ENCODE measurements around the gene TF.

TF gene

GRCh38 chr3:133763797-133764683, 17.8 kb downstream of the TF start:
- no peak for TF ChIP-seq CTCF (IDR thresholded peaks at IDR 0.05; ENCODE audit: insufficient read depth, low read length)
- no peak for TF ChIP-seq POLR2AphosphoS5 (IDR thresholded peaks at IDR 0.05; ENCODE audit: low read depth)
- TF ChIP-seq GABPA (IDR thresholded peaks at IDR 0.05; ENCODE audit: low read depth) = no peak
- no peak for TF ChIP-seq REST (IDR thresholded peaks at IDR 0.05; ENCODE audit: insufficient replicate concordance, low read depth)
- TF ChIP-seq SPI1 (IDR thresholded peaks at IDR 0.05; ENCODE audit: borderline replicate concordance, low read depth) = no peak
- DNase-seq (ENCODE audit: low read depth in 1 of 2, low spot score in 1 of 2) = no peak
- H3K27me3 ChIP-seq (ENCODE audit: insufficient read depth, poor library complexity, severe bottlenecking) = no peaks in the 10 kb centered on the region
- H3K27ac ChIP-seq (replicated peaks) = no peak overlapping the region
- no peak overlapping the region for H3K4me3 ChIP-seq (replicated peaks; ENCODE audit: insufficient read depth, low read length)

GRCh38 chr3:133765256-133765655, 19.1 kb downstream of the TF start:
- H3K27me3 ChIP-seq (ENCODE audit: insufficient read depth, poor library complexity, severe bottlenecking) = no peaks in the 10 kb centered on the region
- no peak overlapping the region for H3K27ac ChIP-seq (replicated peaks)
- TF ChIP-seq SPI1 (IDR thresholded peaks at IDR 0.05; ENCODE audit: borderline replicate concordance, low read depth) (no peak), REST (IDR thresholded peaks at IDR 0.05; ENCODE audit: insufficient replicate concordance, low read depth) (no peak), CTCF (IDR thresholded peaks at IDR 0.05; ENCODE audit: insufficient read depth, low read length) (no peak)
- no peak for DNase-seq (ENCODE audit: low read depth in 1 of 2, low spot score in 1 of 2)
- no peak overlapping the region for H3K4me3 ChIP-seq (replicated peaks; ENCODE audit: insufficient read depth, low read length)

- H3K27ac ChIP-seq (replicated peaks) = no peak overlapping the region
- no peaks in the 10 kb centered on the region for H3K27me3 ChIP-seq (ENCODE audit: insufficient read depth, poor library complexity, severe bottlenecking)
- no peak for DNase-seq (ENCODE audit: low read depth in 1 of 2, low spot score in 1 of 2)
- no peak overlapping the region for H3K4me3 ChIP-seq (replicated peaks; ENCODE audit: insufficient read depth, low read length)
- TF ChIP-seq POLR2AphosphoS5 (IDR thresholded peaks at IDR 0.05; ENCODE audit: low read depth) = no peak
- TF ChIP-seq REST (IDR thresholded peaks at IDR 0.05; ENCODE audit: insufficient replicate concordance, low read depth) = no peak
- no peak for TF ChIP-seq SPI1 (IDR thresholded peaks at IDR 0.05; ENCODE audit: borderline replicate concordance, low read depth)
- TF ChIP-seq GABPA (IDR thresholded peaks at IDR 0.05; ENCODE audit: low read depth) = no peak
- no peak for TF ChIP-seq CTCF (IDR thresholded peaks at IDR 0.05; ENCODE audit: insufficient read depth, low read length)
These were observed 21.4 kb downstream of the TF start for GRCh38 chr3:133767607-133768006.
